DND-41 (cell line): Measurements from ENCODE around the gene ARHGDIB.

Source experiments
- ATAC-seq: fragments of 200-7000 bp; cut with Tn5 transposase; 3 replicates; pipeline ENCODE4 v1.9.1; 2021; ENCODE audit warnings: low read depth; ENCODE audit not compliant: insufficient read depth
- DNase-seq: peaks from one replicate; pipeline ENCODE4 v3.0.0-alpha.2; 2020
- H2AFZ ChIP-seq: 2 replicates; pipeline ENCODE4 v1.6.0; 2012; ENCODE audit warnings: low read depth, low read length
- H3K27ac ChIP-seq: 2 replicates; pipeline ENCODE4 v1.5.1; 2012; ENCODE audit warnings: low read length, inconsistent platforms
- H3K27me3 ChIP-seq: fragments of 200-600 bp; sonication (generic); 2 replicates; pipeline ENCODE4 v1.6.0; 2012; ENCODE audit warnings: low read length, mild to moderate bottlenecking, inconsistent platforms; ENCODE audit not compliant: insufficient read depth, poor library complexity
- H3K36me3 ChIP-seq: 2 replicates; pipeline ENCODE4 v1.5.1; 2012; ENCODE audit warnings: low read length, inconsistent platforms; ENCODE audit not compliant: insufficient read depth
- H3K4me1 ChIP-seq: 2 replicates; pipeline ENCODE4 v1.5.1; 2012; ENCODE audit warnings: mild to moderate bottlenecking, low read length; ENCODE audit not compliant: insufficient read depth
- H3K4me2 ChIP-seq: 2 replicates; pipeline ENCODE4 v1.6.0; 2012; ENCODE audit warnings: mild to moderate bottlenecking, moderate library complexity, low read length, inconsistent platforms; ENCODE audit not compliant: insufficient read depth
- H3K4me3 ChIP-seq, 2 experiments: fragments of 200-600 bp in 1 of 2; shearing (Covaris generic) in 1 of 2; 2 replicates each; pipeline ENCODE4 v1.5.1; 2012 to 2016; ENCODE audit warnings: inconsistent platforms in 2 of 2, low read length in 2 of 2, mild to moderate bottlenecking in 2 of 2, low read depth in 1 of 2, moderate library complexity in 1 of 2
- H3K79me2 ChIP-seq: 2 replicates; pipeline ENCODE4 v1.6.0; 2012; ENCODE audit warnings: low read length, inconsistent platforms; ENCODE audit not compliant: insufficient read depth
- H3K9ac ChIP-seq: 2 replicates; pipeline ENCODE4 v1.6.0; 2012; ENCODE audit warnings: low read depth, mild to moderate bottlenecking, inconsistent platforms, low read length, moderate library complexity
- H3K9me3 ChIP-seq: 2 replicates; pipeline ENCODE4 v1.5.1; 2012; ENCODE audit warnings: low read length, moderate library complexity, mild to moderate bottlenecking, inconsistent platforms; ENCODE audit not compliant: insufficient read depth, severe bottlenecking
- H4K20me1 ChIP-seq: 2 replicates; pipeline ENCODE4 v1.6.0; 2012; ENCODE audit warnings: low read length; ENCODE audit not compliant: insufficient read depth
- CTCF ChIP-seq: IDR thresholded peaks from 2 replicates; pipeline ENCODE4 v1.5.1; 2012; ENCODE audit warnings: borderline replicate concordance, low read length, moderate library complexity, mild to moderate bottlenecking; ENCODE audit not compliant: poor library complexity, severe bottlenecking; ENCODE audit errors: extremely low read depth
- EZH2 ChIP-seq: IDR thresholded peaks from 3 replicates; pipeline ENCODE4 v1.6.1; 2012; ENCODE audit warnings: borderline replicate concordance, low read depth, mild to moderate bottlenecking, moderate library complexity, low read length, inconsistent platforms; ENCODE audit not compliant: severe bottlenecking

Gene ARHGDIB

GRCh38 chr12:14970473-14970872 lies 9.1 kb upstream of the ARHGDIB start:
- Histone ChIP-seq H3K4me3 (no peak overlapping the region), H3K27ac (no peak overlapping the region), H3K36me3 (no peaks in the 10 kb centered on the region), H4K20me1 (no peaks in the 10 kb centered on the region), H2AFZ (no peak overlapping the region), H3K79me2 (no peaks in the 10 kb centered on the region), H3K27me3 (no peaks in the 10 kb centered on the region), H3K9me3 (no peaks in the 10 kb centered on the region), H3K4me2 (no peak overlapping the region), H3K9ac (no peak overlapping the region), H3K4me1 (no peaks in the 10 kb centered on the region)
- no peak for ATAC-seq
- DNase-seq, result no peak
- TF ChIP-seq CTCF (no peak), EZH2 (no peak)

- Histone ChIP-seq H3K4me1 (peaks cover 17% of the 10 kb centered on the region), H3K4me3 (no peak overlapping the region), H3K79me2 (peaks cover 11% of the 10 kb centered on the region), H4K20me1 (no peaks in the 10 kb centered on the region), H3K4me2 (no peak overlapping the region), H3K27me3 (no peaks in the 10 kb centered on the region), H3K27ac (no peak overlapping the region), H3K9me3 (no peaks in the 10 kb centered on the region), H3K9ac (no peak overlapping the region), H3K36me3 (no peaks in the 10 kb centered on the region), H2AFZ (no peak overlapping the region)
- DNase-seq, result no peak
- no peak for ATAC-seq
- TF ChIP-seq CTCF (no peak), EZH2 (no peak)
These were observed 7.1 kb upstream of the ARHGDIB start for GRCh38 chr12:14968478-14968877.

DNA sequence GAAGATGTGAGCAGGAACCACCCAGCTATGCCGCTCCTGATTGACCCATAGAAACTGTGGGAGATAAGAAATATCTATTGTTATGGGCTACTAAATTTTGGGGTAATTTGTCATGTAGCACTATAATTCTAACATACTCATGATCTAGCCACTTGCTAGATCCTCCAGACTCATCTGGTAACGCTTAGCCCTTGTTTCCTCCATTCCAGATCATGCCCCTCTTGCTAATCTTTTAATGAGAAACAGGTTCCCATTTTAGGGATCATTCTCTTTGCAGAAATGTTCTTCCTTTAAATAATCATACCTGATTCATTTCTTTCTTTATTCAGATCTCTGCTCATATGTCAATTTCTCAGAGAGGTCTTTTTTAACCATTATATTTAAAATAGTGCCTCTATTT lies 3.8 kb upstream of the ARHGDIB start:
- Histone ChIP-seq H3K4me1 (peaks cover 35% of the 10 kb centered on the region), H4K20me1 (no peaks in the 10 kb centered on the region), H3K79me2 (peaks cover 43% of the 10 kb centered on the region), H3K4me3 (no peak overlapping the region), H3K9ac (no peak overlapping the region), H3K9me3 (no peaks in the 10 kb centered on the region), H3K36me3 (no peaks in the 10 kb centered on the region; the same call in 1 of the 2 replicates), H3K27ac (peak overlapping the region; percentile 87), H2AFZ (no peak overlapping the region), H3K4me2 (no peak overlapping the region), H3K27me3 (no peaks in the 10 kb centered on the region)
- ATAC-seq (no peak), DNase-seq (no peak)
- TF ChIP-seq EZH2, result no peak
- no peak for TF ChIP-seq CTCF

- H3K79me2 ChIP-seq, result peaks cover 51% of the 10 kb centered on the region
- DNase-seq, result no peak
- H3K4me2 ChIP-seq, result no peak overlapping the region
- no peaks in the 10 kb centered on the region for H3K27me3 ChIP-seq
- no peaks in the 10 kb centered on the region for H3K9me3 ChIP-seq
- H3K4me1 ChIP-seq, result peaks cover 43% of the 10 kb centered on the region
- no peak for ATAC-seq
- H4K20me1 ChIP-seq, result peaks cover 3% of the 10 kb centered on the region; the same call in 1 of the 2 replicates
- no peak for TF ChIP-seq CTCF
- H3K4me3 ChIP-seq, result no peak overlapping the region
- H3K36me3 ChIP-seq, result peaks cover 8% of the 10 kb centered on the region; the same call in 1 of the 2 replicates
- H2AFZ ChIP-seq, result peak overlapping the region; percentile 36; the same call in 1 of the 2 replicates
- peak overlapping the region; percentile 87 for H3K27ac ChIP-seq
- no peak overlapping the region for H3K9ac ChIP-seq
These were observed 3.0 kb upstream of the ARHGDIB start for GRCh38 chr12:14964406-14964805.
